ENCODE measurements around the gene TTLL11. TPM values are rescaled to one million over a fixed set of nuclear protein-coding genes. Genes with fewer than 3 reads are reported as not detected.

The TTLL11 gene

GRCh38 chr9:121776001-121776738 is 316.9 kb downstream of the TTLL11 start:
- H3K9me3 ChIP-seq (replicated peaks; ENCODE audit: low read length): no peaks in the 10 kb centered on the region
- H3K27me3 ChIP-seq (ENCODE audit: control insufficient read depth, insufficient read depth, low read length): no peaks in the 10 kb centered on the region
- no peak overlapping the region for H3K9ac ChIP-seq (ENCODE audit: low read depth, low read length)
- no peak overlapping the region for H3K4me3 ChIP-seq (ENCODE audit: low read length)
- peaks cover 25% of the 10 kb centered on the region for H3K36me3 ChIP-seq (ENCODE audit: insufficient read depth, low read length)
- no peak overlapping the region for H3K4me2 ChIP-seq (ENCODE audit: low read length)
- H3K4me1 ChIP-seq (ENCODE audit: control insufficient read depth, insufficient read depth, low read length): peaks cover 12% of the 10 kb centered on the region

GRCh38 chr9:121774715-121775613 is 318.1 kb downstream of the TTLL11 start:
- H3K4me3 ChIP-seq (ENCODE audit: low read length): no peak overlapping the region
- H3K27me3 ChIP-seq (ENCODE audit: control insufficient read depth, insufficient read depth, low read length): no peaks in the 10 kb centered on the region
- peaks cover 23% of the 10 kb centered on the region for H3K4me1 ChIP-seq (ENCODE audit: control insufficient read depth, insufficient read depth, low read length)
- H3K4me2 ChIP-seq (ENCODE audit: low read length): no peak overlapping the region
- peaks cover 31% of the 10 kb centered on the region for H3K36me3 ChIP-seq (ENCODE audit: insufficient read depth, low read length)
- H3K9me3 ChIP-seq (replicated peaks; ENCODE audit: low read length): no peaks in the 10 kb centered on the region
- H3K9ac ChIP-seq (ENCODE audit: low read depth, low read length): no peak overlapping the region

DNA sequence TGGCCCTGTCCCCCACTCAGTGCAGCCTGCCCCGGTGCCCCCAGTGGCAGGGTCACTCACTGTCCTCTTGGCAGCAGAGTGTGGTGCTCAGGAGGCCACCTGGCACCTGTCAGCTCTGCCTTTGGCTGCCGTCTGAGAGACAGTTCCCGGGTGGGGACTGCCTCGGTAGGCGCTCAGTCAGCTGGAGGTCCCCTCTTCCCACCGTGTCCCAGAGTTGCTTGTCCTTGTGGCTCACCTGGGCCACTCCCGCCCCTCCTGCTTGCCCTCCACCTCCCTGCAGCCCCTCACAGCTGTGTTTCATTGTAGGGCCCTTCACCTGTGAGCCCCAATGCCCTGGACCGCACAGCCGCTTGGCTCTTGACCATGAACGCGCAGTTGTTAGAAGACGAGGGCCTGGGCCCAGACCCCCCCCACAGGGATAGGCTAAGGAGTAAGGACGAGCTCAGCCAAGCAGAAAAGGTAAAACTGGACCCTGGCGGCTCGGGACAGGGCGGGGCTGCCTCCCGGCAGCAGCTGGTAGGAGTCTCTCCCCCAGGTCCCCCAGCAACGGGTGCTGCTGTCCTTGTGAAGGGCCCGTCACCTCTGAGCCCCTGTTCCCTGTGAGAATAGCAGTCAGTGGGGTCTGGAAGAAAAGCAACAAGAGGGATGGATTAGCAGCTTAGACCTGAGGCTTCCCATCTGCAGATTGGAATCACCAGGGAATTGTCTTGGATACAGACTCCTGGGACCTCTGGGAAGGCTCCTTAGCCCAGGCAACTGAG is 319.0 kb downstream of the TTLL11 start:
- Histone ChIP-seq H3K27me3 (ENCODE audit: control insufficient read depth, insufficient read depth, low read length) (no peaks in the 10 kb centered on the region), H3K9ac (ENCODE audit: low read depth, low read length) (no peak overlapping the region), H3K4me3 (ENCODE audit: low read length) (no peak overlapping the region), H3K9me3 (replicated peaks; ENCODE audit: low read length) (no peaks in the 10 kb centered on the region), H3K36me3 (ENCODE audit: insufficient read depth, low read length) (peaks cover 31% of the 10 kb centered on the region), H3K4me2 (ENCODE audit: low read length) (no peak overlapping the region), H3K4me1 (ENCODE audit: control insufficient read depth, insufficient read depth, low read length) (peaks cover 23% of the 10 kb centered on the region)

- peaks cover 37% of the 10 kb centered on the region for H3K36me3 ChIP-seq (ENCODE audit: insufficient read depth, low read length)
These were observed 319.7 kb downstream of the TTLL11 start for GRCh38 chr9:121773286-121773953.

DNA sequence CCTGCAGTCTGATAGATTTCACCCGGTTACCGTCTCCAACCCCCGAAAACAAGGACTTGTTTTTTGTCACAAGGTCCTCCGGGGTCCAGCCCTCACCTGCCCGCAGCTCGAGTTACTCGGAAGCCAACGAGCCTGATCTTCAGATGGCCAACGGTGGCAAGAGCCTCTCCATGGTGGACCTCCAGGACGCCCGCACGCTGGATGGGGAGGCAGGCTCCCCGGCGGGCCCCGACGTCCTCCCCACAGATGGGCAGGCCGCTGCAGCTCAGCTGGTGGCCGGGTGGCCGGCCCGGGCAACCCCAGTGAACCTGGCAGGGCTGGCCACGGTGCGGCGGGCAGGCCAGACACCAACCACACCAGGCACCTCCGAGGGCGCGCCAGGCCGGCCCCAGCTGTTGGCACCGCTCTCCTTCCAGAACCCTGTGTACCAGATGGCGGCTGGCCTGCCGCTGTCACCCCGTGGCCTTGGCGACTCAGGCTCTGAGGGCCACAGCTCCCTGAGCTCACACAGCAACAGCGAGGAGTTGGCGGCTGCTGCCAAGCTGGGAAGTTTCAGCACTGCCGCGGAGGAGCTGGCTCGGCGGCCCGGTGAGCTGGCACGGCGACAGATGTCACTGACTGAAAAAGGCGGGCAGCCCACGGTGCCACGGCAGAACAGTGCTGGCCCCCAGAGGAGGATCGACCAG is 320.4 kb downstream of the TTLL11 start:
- H3K9me3 ChIP-seq (replicated peaks; ENCODE audit: low read length): no peaks in the 10 kb centered on the region
- H3K4me3 ChIP-seq (ENCODE audit: low read length): no peak overlapping the region
- H3K9ac ChIP-seq (ENCODE audit: low read depth, low read length): no peak overlapping the region
- H3K4me1 ChIP-seq (ENCODE audit: control insufficient read depth, insufficient read depth, low read length): peaks cover 23% of the 10 kb centered on the region
- no peak overlapping the region for H3K4me2 ChIP-seq (ENCODE audit: low read length)
- no peaks in the 10 kb centered on the region for H3K27me3 ChIP-seq (ENCODE audit: control insufficient read depth, insufficient read depth, low read length)
- peaks cover 33% of the 10 kb centered on the region for H3K36me3 ChIP-seq (ENCODE audit: insufficient read depth, low read length)

More at GRCh38 chr9:121773286-121773953, 319.7 kb downstream of the TTLL11 start:
- Histone ChIP-seq H3K27me3 (ENCODE audit: control insufficient read depth, insufficient read depth, low read length) (no peaks in the 10 kb centered on the region), H3K9ac (ENCODE audit: low read depth, low read length) (no peak overlapping the region), H3K4me3 (ENCODE audit: low read length) (no peak overlapping the region), H3K9me3 (replicated peaks; ENCODE audit: low read length) (no peaks in the 10 kb centered on the region), H3K4me2 (ENCODE audit: low read length) (no peak overlapping the region), H3K4me1 (ENCODE audit: control insufficient read depth, insufficient read depth, low read length) (peaks cover 23% of the 10 kb centered on the region)

Small RNA genes lying within 50 kb of the gene (small RNA-seq; reads per million reads assigned to genes)
- gene MIR4478: not detected
